Measurements from ENCODE around the gene UTP3. TPM values are rescaled to one million over a fixed set of nuclear protein-coding genes. Genes with fewer than 3 reads are reported as not detected.

Gene UTP3
- total RNA-seq, 2 experiments from 2014 or later, result 33.6 to 35.5 TPM

Other genes starting within 250 kb of the UTP3 start
- not detected for gene MUC7, start 216.3 kb upstream of the UTP3 start, total RNA-seq
- gene AMTN, start 170.0 kb upstream of the UTP3 start, total RNA-seq, result not detected
- gene AMBN, start 96.3 kb upstream of the UTP3 start, total RNA-seq, result not detected
- gene ENAM, start 59.8 kb upstream of the UTP3 start, total RNA-seq, result not detected
- not detected for gene JCHAIN, start 22.0 kb upstream of the UTP3 start, total RNA-seq
- gene RUFY3, start 33.4 kb downstream of the UTP3 start, total RNA-seq, result 10 to 100 TPM; 15.8 to 17.2 TPM
- gene GRSF1, start 151.4 kb downstream of the UTP3 start, total RNA-seq, result 10 to 100 TPM; 97.8 to 97.9 TPM
- 10 to 100 TPM; 18.6 to 19.9 TPM for gene MOB1B, start 213.8 kb downstream of the UTP3 start, total RNA-seq